Ovary (tissue), 9 donors: ENCODE results near the gene SLC29A3. TPM values are rescaled to one million over a fixed set of nuclear protein-coding genes. Genes with fewer than 3 reads are reported as not detected.

ENCODE experiments used
- DNase-seq, 5 donors: peaks; one replicate each; pipeline ENCODE4 v3.0.0-alpha.2; 2019 to 2020
- H3K27ac ChIP-seq, 2 donors: fragments of 200-600 bp; one replicate each; pipeline versions ENCODE4 v1.5.1 to v1.8.0; 2019 to 2022
- H3K27me3 ChIP-seq: fragments of 200-600 bp; one replicate; pipeline ENCODE4 v1.8.0; 2022
- H3K36me3 ChIP-seq: fragments of 200-600 bp; sonication (generic); one replicate; pipeline ENCODE4 v1.5.1; 2019
- H3K4me1 ChIP-seq: one replicate; pipeline ENCODE4 v1.8.1; 2013; ENCODE audit warnings: mild to moderate bottlenecking, moderate library complexity; ENCODE audit not compliant: insufficient read depth
- H3K4me3 ChIP-seq: fragments of 200-600 bp; sonication (generic); one replicate; pipeline ENCODE4 v1.5.1; 2017
- H3K9me3 ChIP-seq, 2 donors: fragments of 200-600 bp in 1 of 2; sonication (generic) in 1 of 2; one replicate each; pipeline versions ENCODE4 v1.5.1 to v1.8.1; 2013 to 2019; ENCODE audit warnings: mild to moderate bottlenecking in 1 of 2, moderate library complexity in 1 of 2
- EP300 ChIP-seq: sonication (generic); formaldehyde crosslinking; IDR thresholded peaks from one replicate; pipeline ENCODE4 v1.6.1; 2017; ENCODE audit warnings: antibody characterized with exemption
- POLR2A ChIP-seq: fragments of 450-650 bp; IDR thresholded peaks from one replicate; pipeline ENCODE4 v1.6.1; 2017; ENCODE audit warnings: antibody characterized with exemption, mild to moderate bottlenecking, moderate library complexity
- WGBS, 3 donors: extraction: QIAGEN DNeasy Blood & Tissue Kit in 1 of 3; methylation state at CpG; one replicate each; pipeline versions ENCODE4 v1.1.5 to v1.1.7; 2013 to 2017; 5-methylcytosine and 5-hydroxymethylcytosine counted together
- intact Hi-C, 4 donors: fragments of 100-400 bp; cut with DNase I; formaldehyde crosslinking; loops; one replicate each; pipeline versions ENCODE4 v1.11.0 to v1.15.1; 2022 to 2023
- polyA plus RNA-seq, 2 donors: library from polyadenylated mRNA; stranded (reverse); fragments of 200-250 nt in 1 of 2; fragments of 350-450 nt in 1 of 2; fragmentation: Illumina TruSeq in 1 of 2; extraction: RNeasy Lipid Tissue Mini Kit (QIAGEN cat#74804) in 1 of 2; gene quantifications; one replicate each; pipeline ENCODE4 v1.2.3, GENCODE V29; 2013 to 2014
- total RNA-seq, 7 donors: library from RNA; depleted of rRNA in 2 of 7; stranded (reverse); fragments of >200 nt in 2 of 7; fragmentation: NEBNext Ultra II Directional in 3 of 7; extraction: Animal tissue kit (Norgen Biotek cat#: 25700) in 3 of 7; gene quantifications; one replicate each; pipeline versions ENCODE4 v1.1.0 to v1.2.4, GENCODE V29; 2016 to 2023
- TF ChIP-seq, protein P1 (sequence below), 3 donors: fragments of 450-650 bp in 2 of 3; fragments of 200-600 bp in 1 of 3; IDR thresholded peaks; one replicate each; pipeline versions ENCODE4 v1.5.1 to v1.8.0; 2016 to 2022; ENCODE audit warnings: antibody characterized with exemption in 3 of 3, mild to moderate bottlenecking in 1 of 3
- donor health status: DM: no; HTN: no; CAD: no; lungs with moderate emphysema.
- donor health status: DM: no; HTN: no; CAD: no.
- donor health status: Bipolar disorder and iron deficiency.
- donor health status: DM: yes; HTN: yes; CAD: no.
- donor health status: DM: no; HTN: no; CAD: no.
- donor health status: DM: yes; HTN: yes; CAD: no.

Gene SLC29A3
- total and polyA plus RNA-seq, 9 donors = 10.1 to 18.3 (median 15.5) TPM

DNA sequence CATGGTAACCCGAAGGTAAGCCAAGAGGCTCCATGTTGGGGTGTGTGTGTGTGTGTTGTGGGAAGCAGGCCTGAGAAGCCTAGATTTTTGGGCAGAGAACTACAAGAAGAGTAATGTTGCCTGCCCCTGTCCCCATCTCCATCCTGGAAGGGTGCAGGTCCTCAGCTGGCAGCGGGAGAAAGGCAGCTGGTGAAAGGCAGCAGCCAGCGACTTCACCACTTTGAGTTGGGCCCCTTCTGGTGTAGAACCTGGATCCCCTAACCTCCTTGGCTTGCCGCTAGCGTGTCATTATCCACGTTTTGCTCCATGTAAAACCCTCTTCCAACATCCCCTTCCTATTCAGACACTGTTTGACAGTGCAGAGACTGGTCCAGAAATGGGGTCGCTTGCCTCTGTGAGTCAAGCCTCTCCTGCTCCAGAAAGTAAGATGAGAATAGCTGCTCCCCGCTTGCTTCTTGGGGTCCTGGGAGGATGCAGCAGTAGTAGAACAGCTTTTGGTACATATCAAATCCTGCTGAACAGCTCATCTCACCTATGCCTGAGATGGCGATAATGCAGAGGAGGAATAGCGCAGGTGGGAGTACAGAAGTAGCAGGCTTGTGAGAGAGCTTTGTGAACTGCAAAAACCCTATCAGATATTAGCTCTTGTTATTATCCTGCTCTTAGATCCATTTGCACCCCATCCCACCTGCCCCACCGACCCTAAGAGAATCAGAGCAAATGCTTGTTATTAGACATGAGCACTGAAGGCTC is 55.6 kb downstream of the SLC29A3 start:
- Histone ChIP-seq H3K27me3 (no peaks in the 10 kb centered on the region), H3K4me3 (no peak overlapping the region), H3K9me3 (no peaks in the 10 kb centered on the region), H3K36me3 (no peaks in the 10 kb centered on the region), H3K4me1 (peaks cover 4% of the 10 kb centered on the region), H3K27ac (no peak overlapping the region)
- 89 to 92% (median 91%) methylated on average over 11 of the region's 11 CpGs for WGBS, 3 donors
- no peak for TF ChIP-seq POLR2A
- TF ChIP-seq, protein P1, sequence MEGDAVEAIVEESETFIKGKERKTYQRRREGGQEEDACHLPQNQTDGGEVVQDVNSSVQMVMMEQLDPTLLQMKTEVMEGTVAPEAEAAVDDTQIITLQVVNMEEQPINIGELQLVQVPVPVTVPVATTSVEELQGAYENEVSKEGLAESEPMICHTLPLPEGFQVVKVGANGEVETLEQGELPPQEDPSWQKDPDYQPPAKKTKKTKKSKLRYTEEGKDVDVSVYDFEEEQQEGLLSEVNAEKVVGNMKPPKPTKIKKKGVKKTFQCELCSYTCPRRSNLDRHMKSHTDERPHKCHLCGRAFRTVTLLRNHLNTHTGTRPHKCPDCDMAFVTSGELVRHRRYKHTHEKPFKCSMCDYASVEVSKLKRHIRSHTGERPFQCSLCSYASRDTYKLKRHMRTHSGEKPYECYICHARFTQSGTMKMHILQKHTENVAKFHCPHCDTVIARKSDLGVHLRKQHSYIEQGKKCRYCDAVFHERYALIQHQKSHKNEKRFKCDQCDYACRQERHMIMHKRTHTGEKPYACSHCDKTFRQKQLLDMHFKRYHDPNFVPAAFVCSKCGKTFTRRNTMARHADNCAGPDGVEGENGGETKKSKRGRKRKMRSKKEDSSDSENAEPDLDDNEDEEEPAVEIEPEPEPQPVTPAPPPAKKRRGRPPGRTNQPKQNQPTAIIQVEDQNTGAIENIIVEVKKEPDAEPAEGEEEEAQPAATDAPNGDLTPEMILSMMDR (IDR thresholded peaks at IDR 0.05) = no peak
- TF ChIP-seq EP300 = no peak
- no peak for DNase-seq
- intact Hi-C loops = loop anchor here in 2 of 4 donors (5.0 to 10.0 kb wide), 2 partner anchors 47 to 50 kb away; no protein-coding TSS in a partner anchor

- H3K4me3 ChIP-seq = no peak overlapping the region
- peaks cover 4% of the 10 kb centered on the region for H3K4me1 ChIP-seq
- intact Hi-C loops = loop anchor here in 3 of 4 donors (2.0 to 10.0 kb wide), 3 partner anchors 49 to 57 kb away; partner anchors contain the start of gene SLC29A3 (in 1 of the 3)
- TF ChIP-seq, protein P1 (IDR thresholded peaks at IDR 0.05) = no peak
- no peak for TF ChIP-seq POLR2A
- TF ChIP-seq EP300 = no peak
- no peaks in the 10 kb centered on the region for H3K9me3 ChIP-seq
- H3K27me3 ChIP-seq = no peaks in the 10 kb centered on the region
- WGBS, 3 donors = 42 to 56% (median 47%) methylated on average over 3 of the region's 3 CpGs
- no peaks in the 10 kb centered on the region for H3K36me3 ChIP-seq
- no peak for DNase-seq
- no peak overlapping the region for H3K27ac ChIP-seq
These were observed 56.9 kb downstream of the SLC29A3 start for GRCh38 chr10:71375952-71376351.

DNA sequence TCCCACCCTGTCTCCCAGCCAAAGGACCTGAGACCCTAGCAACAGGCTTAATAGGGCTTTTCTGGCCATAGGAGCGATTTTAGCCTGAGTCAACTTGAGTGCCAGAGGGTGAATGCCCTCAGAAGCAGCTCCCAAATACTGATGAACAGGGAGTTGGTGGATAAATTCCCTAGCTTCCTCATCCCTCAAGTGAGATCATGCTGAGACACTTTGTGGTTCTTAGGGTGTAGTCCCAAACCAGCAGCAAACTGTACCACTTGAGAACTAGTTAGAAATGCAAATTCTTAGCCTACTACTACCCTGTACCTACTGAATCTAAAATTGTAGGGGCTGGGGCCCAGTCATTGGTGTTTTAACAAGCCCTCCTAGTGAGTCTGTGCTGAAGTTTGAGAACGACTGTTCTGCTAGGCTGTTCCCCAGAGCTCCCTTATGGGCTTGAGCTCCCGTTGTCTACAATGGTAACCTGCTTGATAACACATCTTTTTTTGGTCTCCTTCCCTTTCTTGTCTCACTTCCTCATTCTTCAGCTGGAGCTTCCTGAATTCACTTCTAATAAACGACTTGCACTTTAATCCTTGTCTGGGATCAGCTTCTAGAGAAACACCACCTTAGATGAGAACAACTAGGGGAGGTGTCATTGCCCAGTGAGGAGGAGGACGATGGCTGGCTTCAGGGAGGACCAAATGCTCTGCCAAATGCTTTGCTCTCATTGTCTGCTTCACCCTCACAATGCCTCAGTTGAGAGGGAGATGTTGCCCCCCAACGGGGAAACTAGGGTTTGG is 59.5 kb downstream of the SLC29A3 start:
- H3K4me1 ChIP-seq = peaks cover 4% of the 10 kb centered on the region
- 69 to 72% (median 70%) methylated on average over 6 of the region's 6 CpGs for WGBS, 3 donors
- no peak for TF ChIP-seq EP300
- TF ChIP-seq POLR2A = no peak
- TF ChIP-seq, protein P1 (IDR thresholded peaks at IDR 0.05) = no peak
- H3K27ac ChIP-seq = peak overlapping the region in 1 of 2 donors; percentile 93
- intact Hi-C loops = loop anchor here in 2 of 4 donors (5.0 to 10.0 kb wide), 2 partner anchors 51 to 54 kb away; no protein-coding TSS in a partner anchor
- no peaks in the 10 kb centered on the region for H3K27me3 ChIP-seq
- H3K9me3 ChIP-seq = no peaks in the 10 kb centered on the region
- no peak for DNase-seq
- H3K36me3 ChIP-seq = no peaks in the 10 kb centered on the region
- H3K4me3 ChIP-seq = no peak overlapping the region

DNA sequence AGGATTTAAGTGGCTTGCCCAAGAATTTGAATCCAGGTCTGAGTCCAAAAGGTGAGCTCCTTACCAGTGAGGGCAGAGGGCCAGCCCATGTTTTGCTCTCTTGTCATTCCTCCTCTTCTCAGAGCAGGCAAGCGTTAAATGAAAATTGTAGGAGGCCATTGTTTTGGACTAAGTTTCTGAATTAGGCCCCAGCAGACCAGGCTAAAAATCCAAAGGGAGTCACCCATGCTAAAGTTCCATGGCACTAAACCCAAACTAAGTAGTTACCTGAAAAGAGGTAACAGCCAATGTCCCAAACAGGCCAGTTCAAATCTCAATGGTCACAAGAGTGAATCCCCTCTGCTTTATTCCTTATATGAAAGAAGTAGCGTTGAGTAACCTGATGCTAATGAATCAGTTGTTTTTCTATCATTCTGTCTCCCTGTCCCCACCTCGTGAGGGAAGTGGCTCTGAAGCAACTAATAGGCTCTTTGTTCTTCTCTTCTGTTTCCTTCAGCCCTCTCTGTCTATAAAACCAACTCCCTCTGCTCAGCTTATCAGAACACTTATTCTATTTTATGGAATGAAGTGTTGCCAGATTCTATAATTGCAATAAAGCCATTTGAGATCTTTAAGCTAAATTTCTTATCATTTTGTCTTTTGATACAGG is 60.2 kb downstream of the SLC29A3 start:
- intact Hi-C loops = loop anchor here in 2 of 4 donors (5.0 to 10.0 kb wide), 2 partner anchors 52 to 54 kb away; no protein-coding TSS in a partner anchor
- WGBS, 3 donors = 69 to 74% (median 69%) methylated on average over 3 of the region's 3 CpGs
- TF ChIP-seq POLR2A (no peak), EP300 (no peak)
- TF ChIP-seq, protein P1 (IDR thresholded peaks at IDR 0.05) = no peak

More for the DNA sequence above, 60.2 kb downstream of the SLC29A3 start:
- DNase-seq = no peak
- no peaks in the 10 kb centered on the region for H3K36me3 ChIP-seq
- H3K27me3 ChIP-seq = no peaks in the 10 kb centered on the region
- H3K4me1 ChIP-seq = peaks cover 4% of the 10 kb centered on the region
- H3K27ac ChIP-seq = peak overlapping the region in 1 of 2 donors; percentile 13
- H3K9me3 ChIP-seq = no peaks in the 10 kb centered on the region
- H3K4me3 ChIP-seq = no peak overlapping the region
